Neural progenitor cell (in vitro differentiated cells): ENCODE data around the gene SPAG9.

ENCODE experiments used
- EZH2 ChIP-seq: fragments of 200-600 bp; sonication (generic); IDR thresholded peaks from 2 replicates; pipeline ENCODE4 v1.6.1; 2017; ENCODE audit warnings: antibody characterized with exemption, mild to moderate bottlenecking, moderate library complexity
- EZH2phosphoT487 ChIP-seq: fragments of 200-600 bp; sonication (generic); IDR thresholded peaks from 2 replicates; pipeline ENCODE4 v1.6.1; 2017; ENCODE audit warnings: antibody characterized with exemption
- TF ChIP-seq, protein P1 (sequence below): fragments of 200-600 bp; sonication (generic); IDR thresholded peaks from 2 replicates; pipeline ENCODE4 v1.5.1; 2017; ENCODE audit warnings: antibody characterized with exemption, mild to moderate bottlenecking

DNA sequence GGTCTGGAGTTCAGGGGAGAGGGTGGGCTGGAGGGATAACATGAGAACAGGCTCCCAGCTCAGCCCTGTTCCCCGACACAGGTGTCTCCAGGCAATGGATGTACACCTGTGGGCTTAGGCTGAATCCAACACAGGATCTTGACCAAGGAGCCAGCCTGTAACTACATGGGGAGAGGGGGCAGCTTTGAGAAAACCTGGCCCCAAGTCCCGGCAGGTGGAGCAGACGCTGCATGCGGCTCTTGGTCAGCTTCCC, 181.2 kb downstream of the SPAG9 start:
- TF ChIP-seq, protein P1, sequence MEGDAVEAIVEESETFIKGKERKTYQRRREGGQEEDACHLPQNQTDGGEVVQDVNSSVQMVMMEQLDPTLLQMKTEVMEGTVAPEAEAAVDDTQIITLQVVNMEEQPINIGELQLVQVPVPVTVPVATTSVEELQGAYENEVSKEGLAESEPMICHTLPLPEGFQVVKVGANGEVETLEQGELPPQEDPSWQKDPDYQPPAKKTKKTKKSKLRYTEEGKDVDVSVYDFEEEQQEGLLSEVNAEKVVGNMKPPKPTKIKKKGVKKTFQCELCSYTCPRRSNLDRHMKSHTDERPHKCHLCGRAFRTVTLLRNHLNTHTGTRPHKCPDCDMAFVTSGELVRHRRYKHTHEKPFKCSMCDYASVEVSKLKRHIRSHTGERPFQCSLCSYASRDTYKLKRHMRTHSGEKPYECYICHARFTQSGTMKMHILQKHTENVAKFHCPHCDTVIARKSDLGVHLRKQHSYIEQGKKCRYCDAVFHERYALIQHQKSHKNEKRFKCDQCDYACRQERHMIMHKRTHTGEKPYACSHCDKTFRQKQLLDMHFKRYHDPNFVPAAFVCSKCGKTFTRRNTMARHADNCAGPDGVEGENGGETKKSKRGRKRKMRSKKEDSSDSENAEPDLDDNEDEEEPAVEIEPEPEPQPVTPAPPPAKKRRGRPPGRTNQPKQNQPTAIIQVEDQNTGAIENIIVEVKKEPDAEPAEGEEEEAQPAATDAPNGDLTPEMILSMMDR = no peak
- TF ChIP-seq EZH2phosphoT487 (no peak), EZH2 (no peak)
